HG02981 (cell line): ENCODE measurements around the gene CALML5.

ENCODE experiments used
- ATAC-seq: cut with Tn5 transposase; IDR thresholded peaks from one replicate; pipeline ENCODE4 v1.9.1; 2021; ENCODE audit warnings: mild to moderate bottlenecking, moderate library complexity; ENCODE audit not compliant: unreplicated experiment

The CALML5 gene

DNA sequence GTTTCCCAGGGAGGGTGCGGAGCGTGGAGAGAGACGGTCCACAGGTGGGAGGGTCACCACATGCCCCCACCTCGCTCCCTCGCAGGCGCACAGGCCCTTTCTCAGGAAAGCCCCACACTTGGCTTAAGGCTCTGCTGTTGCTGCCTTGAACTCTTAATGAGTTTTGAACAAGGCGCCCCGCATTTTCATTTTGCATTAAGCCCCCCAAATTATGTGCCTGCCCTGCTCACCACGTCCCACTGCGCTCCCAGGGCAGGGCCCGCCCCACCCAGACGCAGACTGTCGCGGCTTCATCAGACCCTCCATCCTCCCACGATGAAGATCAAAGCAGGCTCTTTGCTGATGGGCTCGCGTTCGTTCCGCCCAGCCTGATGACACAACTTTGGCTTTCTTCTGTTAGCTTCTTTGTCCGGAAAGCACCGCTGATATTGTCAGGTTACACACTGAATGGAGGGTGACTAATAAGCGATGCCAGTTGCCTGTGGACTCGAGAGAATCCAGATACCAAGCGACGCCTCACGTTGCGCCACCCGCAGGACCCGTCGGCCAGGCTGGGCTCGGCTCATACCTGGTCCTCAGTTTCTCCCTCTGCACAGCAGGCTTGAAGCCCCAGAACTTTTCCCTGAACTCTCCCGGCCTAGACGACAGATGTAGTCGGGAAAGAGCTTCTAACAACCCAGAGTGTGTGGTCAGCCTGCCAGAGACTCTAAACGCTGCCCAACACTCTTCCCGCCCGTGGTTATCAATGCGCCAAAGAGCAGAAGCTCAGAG is 34.9 kb upstream of the CALML5 start:
- ATAC-seq: no peak

DNA sequence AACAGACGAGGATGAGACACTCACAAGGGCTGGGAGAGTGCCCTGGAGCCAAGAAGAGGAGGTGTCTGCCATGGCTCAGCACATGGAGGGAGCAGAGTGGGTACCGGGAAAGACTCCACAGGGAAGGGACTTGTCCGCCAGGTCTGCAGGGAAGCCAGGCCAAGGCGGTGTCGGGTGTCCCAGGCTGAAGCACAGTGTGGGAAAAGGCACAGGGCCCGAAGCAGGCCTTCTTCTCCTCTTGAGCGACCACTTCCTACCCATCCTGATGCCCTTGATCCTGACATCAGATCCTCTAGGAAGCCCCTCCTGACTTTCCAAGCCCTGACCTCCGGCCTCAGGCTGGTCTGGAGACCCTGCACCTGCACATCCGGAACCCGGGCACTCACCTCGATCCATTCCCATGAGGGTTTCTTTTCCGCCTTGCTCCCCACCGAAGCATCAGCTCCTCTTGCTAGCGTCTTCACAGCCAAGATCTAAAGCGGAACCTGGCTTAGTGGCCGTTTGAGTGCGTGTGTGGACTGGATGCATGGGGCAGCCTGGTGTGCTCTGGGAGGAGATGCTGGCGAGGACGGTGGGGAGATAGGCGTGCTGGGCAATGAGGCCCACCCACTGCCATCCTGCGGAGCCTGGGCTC is 33.8 kb upstream of the CALML5 start:
- ATAC-seq: no peak

DNA sequence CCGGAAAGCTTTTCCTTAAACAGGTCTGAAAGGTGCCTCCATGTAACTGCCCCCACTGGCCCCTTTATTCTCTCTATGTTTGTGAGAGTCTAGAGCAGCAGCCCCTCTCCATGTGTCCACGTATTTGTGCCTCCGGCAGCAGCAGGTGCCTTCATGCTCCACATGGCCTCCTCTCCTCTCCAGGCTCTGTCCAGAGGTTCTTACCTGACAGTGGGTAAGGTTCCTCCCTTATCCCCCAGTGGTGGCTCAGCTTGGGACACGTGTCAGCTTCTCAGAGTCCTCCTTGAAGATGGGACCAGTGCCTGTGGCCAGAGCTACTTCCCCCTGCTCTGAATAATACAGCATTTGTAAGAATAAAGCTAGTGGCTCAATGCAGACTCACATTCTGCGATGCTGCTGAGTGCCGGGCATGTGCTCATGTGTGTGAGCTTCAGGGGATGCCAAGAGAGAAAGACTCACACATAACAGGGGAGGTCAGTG is 33.3 kb upstream of the CALML5 start:
- no peak for ATAC-seq

DNA sequence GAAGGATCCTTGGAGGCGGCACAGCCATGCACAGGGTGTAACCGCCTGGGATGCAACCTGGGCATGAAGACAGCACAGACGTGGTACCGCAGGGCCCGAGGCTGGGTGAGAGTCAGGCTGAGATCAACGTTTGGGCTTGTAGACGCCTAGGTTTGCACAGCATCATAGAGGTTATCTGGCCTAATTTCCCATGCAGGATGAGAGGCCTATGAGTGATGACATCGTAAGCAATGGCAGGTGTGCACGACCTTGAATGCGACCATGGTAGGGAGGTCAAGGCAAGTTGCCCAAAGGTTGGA is 32.9 kb upstream of the CALML5 start:
- no peak for ATAC-seq

DNA sequence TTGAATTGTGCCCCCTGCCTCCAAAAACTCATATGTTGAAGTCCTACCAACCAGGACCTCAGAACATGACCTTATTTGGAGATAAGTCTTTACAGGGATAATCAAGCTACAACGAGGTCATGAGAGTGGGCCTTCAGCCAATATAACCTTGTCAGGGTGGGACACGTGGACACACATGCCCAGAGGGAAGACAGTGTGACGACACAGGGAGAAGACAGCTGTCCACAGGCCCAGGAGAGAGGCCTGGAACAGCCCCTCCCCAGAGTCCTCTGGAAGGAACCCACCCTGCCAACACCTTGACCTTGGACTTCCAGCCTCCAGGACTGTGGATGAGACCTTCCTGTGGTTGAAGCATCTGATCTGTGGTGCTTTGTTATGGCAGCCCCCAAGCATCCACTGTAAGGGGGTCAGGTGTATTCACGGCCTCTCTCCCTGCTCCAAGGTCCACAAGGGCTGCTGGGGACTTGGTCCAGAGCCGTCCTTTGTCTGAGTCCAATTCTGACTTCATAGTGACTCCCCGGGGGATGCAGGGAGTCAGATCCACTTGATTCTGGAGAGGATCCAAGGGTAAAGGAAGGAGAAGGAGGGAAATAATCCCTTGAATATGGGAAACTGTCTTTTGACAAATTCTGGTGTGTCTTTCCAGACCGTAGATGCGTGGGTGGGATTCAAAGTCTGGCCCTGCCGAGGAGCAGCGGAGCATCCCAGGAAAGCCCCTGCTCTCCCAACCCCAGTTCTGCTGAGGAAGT is 32.4 kb upstream of the CALML5 start:
- ATAC-seq: no peak

DNA sequence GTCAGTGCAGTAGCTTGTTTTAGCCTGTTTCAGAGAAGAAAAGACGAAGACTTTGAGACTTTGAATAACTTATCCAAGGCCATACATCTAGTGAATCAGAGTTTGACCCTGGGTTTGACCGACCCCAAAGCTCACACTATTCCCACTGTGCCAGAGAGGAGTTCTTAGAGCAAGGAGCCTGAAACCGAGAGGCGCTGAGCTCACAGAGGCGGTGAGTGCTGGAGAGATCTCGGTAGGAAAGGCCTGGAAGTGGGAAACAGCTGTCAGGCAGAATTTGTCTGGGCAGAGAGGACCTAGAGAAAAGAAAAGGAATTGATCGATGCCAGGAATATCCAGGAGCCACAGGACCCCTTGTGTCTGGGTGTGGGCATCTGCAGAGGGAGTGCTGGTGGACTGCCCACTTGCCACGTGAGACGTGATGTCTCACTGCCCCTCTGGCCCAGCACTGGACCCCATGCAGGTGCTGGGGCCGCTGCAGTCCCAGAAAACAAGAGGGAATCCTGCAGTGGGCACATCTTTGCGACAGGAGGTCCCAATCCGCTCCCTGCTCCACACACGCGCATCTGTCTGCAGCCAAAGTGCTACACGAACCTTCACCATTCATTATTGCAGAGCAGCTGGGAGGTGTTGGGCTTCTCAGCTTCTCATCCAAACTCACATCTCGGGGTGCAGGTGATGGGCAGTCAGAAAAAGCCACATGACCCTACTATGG is 31.6 kb upstream of the CALML5 start:
- no peak for ATAC-seq

DNA sequence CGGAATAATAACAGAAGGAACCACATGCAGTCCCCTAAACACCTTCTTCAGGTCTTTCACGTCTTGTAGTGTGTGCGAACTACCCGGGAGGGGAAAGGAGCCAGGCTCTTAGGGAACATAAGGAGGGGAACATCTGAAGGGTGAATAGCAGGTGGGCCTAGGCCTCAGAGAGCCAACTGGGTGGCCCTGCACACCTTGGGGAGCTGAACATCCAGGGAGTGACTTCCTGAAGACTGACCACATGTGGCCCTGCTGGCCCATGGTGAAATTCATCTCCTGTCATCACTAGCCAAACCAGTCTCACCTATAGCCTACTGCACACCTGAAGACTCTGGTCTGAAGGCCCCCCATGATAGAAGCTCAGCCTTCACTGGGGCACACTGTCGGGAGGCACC is 31.0 kb upstream of the CALML5 start:
- ATAC-seq: no peak

DNA sequence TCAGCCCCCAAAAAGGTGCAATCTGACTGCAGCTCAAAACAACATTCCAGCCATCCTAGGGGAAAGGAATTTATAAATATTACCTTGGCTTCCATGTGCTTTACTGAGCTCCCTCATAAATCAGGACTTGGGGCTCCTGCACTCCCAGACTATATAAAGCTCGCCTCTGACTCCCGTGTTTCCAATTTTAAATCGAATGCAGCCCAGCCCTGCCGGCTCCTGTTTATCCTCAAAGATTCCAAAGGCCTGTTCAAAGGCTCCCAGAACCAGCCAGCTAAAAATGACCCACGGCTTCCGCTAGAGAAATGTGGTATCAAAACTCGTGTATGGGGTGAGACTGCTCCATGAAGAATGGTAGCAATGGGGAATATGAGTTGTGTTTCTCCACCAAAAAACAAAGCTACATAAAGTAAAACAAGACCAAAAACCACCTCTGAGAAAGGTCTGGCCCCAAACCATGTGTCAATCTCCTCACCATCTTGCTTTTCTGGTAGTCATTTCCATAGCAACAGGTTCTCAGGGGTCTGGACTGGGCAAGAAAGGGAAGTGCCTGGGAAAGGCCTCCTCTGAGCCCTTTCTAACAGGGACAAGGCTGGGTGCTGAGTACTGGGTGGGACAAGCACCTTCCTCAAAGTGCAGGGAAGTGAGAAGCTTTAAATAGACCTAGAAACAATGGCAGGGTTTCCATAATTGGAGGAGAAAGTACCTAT is 30.5 kb upstream of the CALML5 start:
- no peak for ATAC-seq

DNA sequence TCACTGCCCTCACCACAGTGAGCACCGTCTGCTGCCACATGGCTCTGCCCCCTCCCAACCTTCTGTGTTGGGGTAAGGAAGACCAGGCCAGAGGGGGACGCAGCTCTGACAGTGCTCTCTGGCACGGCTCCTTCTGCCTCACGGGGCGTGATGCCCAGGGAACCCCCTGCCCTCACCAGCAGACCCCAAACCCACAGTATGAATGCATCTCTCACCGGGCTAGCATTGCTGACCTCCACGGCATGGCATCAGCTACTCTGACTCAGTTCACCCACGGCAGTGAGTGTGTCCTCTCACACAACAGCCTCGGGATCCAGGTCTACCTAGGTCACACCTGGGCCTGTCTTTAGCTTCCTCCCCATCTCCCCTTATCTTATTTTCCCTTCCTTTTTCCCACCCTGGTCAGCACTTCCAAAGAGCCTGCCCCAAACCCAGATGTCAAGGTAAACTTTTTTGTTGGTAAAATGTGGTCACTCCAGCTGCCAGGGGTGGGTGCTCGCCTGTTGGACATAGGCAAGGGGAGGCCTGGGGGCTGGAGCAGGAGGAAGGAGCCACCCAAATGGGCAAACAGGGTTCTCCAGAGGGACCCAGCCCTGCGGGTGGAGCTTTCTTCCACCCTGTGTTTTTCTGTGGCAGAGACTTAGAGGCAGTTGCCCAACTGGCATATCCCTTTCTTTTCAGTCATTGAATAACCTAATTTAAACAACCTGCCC is 29.8 kb upstream of the CALML5 start:
- no peak for ATAC-seq

DNA sequence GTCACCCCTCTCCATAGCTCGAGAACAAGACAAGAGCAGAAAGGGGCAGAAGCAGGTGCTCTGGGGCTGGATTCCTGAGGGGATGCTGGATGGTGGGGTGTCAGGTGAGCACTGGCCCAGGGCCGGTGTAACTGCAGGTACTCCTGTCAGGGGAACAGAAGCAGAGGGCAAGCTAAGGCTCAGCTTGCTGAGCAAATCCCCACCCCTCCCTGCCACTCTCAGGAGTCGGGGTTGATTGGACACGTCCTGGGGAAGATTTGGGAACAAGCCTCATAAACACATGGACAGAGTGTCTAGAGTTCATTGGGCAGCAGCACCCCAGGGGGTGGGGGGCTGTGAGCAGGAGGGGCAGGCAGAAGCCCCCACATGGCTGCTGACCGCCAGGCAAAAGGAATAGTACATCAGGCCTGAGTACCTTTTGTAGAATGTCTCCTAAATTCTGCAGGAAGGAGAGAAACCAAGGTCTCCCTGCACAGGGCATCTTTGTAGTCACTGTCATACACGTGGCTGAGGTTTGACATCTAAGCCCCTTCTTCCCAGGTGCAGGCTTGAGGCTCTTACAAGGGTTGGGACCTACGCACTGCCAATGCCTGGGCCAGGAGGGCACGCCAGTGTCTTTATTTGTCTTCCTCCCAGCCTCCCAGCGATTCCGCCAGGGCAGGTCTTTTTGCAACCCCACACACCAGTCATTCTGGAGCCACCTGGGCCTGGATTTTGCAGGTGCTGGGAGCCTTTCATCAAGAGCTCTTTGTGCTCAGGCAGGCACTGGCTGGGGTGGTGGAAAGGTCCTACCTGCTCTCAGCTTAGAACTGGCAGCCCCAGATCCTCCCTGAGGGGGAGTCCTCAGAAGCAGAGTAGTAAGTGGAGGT is 28.2 kb upstream of the CALML5 start:
- ATAC-seq: no peak

DNA sequence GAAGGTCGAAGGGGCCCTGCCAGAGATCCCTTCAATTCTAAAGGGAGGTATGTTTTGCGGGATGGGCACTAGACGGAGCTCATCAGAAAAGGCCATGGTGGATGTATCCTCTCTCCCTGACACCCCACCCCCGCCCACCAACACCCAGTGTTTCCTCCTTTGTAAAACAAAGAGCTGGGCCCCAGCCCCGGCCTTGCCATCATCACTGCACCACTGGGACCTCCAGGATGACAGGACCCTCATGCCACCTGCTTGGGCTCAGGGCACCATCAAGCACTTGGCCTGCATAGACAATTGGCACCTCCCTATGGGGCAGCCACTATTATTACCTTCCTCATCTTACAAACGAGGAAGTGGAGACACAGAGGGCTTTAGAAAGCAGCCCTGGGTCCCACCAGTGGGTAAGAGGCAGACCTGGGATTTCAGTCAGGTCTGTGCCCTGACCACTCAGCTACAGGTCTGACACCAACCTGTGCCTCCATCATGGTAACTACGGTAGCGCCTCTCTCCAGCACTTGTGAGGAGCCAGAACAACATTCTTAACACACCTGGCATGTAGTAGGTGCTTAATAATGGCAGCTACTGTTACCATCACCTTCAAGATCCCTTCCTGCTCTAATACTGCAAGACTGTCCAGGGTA is 27.4 kb upstream of the CALML5 start:
- no peak for ATAC-seq

DNA sequence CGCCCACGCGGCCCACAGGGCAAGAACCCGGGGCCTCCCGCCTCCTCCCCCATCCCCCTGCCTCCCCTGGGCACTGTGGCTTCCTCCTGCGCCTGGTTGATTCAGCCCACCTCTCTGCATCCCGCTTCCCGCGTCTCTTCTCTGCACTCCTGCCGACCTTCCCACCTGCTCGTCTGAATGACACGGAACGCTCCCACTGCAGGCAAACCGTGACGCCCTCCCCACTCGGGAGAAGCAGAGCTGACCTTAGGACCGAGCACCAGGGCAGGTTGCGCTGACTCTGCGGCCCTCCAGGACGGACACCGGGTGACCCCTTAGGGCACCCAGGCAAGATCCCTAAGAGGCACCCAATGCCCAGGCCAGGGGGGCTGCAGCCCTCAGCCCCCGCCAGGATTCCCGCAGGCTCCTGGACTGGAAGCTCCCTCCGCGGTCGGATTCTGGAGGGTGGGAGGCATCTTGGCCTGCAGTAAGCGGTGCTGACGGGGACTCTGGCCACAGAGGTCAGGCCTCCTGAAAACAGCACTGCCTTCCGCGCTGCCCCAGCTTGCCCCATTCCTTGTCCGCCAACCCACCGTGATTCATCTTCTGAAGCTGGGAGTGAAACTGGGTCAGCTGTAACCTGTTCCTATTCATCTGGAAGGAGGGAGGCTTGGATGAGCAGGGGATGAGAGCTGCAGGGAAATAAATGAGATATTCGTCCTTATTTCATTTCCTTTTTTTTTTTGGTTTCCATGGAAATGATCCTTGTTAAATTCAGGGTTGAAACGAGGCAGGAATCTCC is 26.4 kb upstream of the CALML5 start:
- no peak for ATAC-seq

DNA sequence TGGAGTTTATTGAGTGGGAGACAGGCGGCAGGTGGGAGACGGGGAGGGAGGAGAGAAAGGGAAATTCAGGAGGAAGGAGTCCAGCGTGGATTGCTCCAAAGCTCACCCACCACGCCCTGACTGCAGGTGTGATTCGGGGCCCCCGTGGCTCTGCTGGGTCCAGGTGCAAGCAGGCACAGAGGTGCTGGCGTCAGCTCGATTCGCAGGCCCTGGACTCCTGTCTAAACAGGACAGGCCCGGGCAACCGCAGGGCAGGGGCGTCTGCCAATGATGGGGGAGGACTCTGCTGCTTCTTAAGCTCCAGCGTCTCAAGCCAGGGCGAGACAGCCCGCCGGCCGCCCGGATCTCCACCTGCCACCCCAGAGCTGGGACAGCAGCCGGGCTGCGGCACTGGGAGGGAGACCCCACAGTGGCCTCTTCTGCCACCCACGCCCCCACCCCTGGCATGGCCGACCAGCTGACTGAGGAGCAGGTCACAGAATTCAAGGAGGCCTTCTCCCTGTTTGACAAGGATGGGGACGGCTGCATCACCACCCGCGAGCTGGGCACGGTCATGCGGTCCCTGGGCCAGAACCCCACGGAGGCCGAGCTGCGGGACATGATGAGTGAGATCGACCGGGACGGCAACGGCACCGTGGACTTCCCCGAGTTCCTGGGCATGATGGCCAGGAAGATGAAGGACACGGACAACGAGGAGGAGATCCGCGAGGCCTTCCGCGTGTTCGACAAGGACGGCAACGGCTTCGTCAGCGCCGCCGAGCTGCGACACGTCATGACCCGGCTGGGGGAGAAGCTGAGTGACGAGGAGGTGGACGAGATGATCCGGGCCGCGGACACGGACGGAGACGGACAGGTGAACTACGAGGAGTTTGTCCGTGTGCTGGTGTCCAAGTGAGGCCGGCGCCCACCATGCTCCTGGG is 25.5 kb upstream of the CALML5 start, which contains the start of gene CALML3:
Gene CALML3 (plus strand): TSS at position 321 of the 920 bp plus-strand sequence. CDS start 125 bp downstream, at position 446.
- no peak for ATAC-seq

DNA sequence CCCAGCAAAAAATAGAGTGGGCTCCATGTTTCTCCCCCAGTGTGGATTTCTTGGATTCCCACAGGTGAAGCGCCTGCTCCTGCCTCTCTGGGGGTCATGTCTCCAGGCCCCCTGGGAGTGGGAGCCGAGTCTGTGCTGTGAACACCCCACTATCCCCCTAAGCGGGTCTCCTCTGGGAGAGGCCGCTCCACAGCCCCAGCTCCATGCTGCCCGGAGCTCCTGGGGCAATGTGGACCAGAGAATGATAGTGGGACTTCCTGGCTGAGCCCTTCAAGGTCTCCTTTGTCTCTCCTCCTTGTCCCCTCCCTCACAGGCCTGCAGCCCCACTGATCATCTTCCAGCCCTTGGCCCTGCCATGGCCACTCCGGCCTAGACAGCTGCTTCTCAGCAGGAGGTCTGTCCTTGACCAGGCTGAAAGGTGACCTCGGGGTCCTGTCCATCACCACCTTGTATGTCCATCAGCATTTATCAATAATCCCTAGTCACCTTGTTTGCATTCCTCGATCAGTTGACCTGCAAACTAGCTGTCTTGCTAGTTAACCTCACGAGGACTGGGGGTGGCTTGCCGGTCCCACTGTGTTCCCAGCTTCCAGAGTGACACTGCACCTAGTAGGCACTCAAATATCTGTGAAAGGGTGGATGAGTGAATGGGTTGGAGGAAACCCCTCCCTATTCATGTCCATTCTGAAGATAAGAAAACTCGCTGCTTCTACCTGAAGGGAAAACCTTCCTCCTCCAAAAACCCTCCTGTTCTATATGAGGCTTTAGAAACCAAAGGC is 24.6 kb upstream of the CALML5 start:
- ATAC-seq: no peak

DNA sequence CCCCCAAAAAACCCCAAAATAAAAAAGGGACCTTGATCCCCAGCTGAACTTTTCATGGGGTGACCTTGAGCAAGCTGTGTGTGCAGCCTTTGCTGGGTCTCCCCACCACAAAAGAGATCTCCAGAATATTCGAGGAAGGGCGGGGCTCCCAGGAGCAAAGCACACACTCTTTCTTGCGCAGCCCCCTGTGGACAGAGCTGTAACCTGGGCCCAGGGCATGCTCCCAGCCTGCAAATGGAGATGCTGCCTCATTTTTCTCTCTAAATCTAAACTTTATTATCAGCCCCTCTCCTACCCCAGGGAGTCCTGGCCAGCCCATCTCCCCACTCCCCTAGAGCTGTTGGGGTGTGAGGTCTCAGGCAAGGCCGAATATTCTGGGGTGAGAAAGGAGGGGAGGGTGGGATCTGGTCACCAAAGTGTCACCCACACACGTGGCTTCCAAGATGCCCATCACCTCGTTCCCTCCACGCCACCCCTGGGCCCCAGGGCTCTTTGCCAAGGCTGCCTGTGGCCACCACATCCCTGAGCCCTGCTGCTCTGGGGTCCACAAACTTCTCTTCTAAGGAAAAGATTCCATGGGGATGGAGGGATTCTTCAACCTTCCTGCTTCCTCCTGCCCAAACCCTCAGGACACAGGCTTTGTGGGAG is 23.7 kb upstream of the CALML5 start:
- ATAC-seq: no peak

DNA sequence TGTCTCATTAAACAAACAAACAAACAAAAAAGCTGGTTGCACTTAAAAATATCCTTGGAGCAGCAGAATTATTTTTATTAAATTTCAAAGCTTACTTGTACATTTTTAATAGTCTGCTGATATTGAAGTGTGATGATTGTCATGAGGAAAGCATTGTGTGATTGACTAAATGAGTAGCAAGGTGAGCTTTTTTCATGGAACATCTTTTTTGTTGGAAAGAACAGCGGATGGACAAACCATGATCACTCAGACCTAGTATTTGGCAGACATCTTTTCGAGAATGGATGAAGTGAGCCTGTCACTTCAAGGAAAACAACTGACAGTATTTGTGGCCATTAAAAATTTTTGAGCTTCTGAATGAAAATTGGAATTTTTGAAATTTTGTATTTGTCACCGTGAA is 19.7 kb upstream of the CALML5 start:
- no peak for ATAC-seq
